Keratinocyte (primary cell): ENCODE data around the gene RET. TPM values are rescaled to one million over a fixed set of nuclear protein-coding genes. Genes with fewer than 3 reads are reported as not detected.
A peak's percentile ranks its signal among the peaks of the same experiment; 100 is the strongest.

Experiments
- DNase-seq: peaks from one replicate; pipeline ENCODE4 v3.0.0-alpha.2; 2011; ENCODE audit warnings: low read depth, missing footprints, low spot score
- FAIRE-seq: peaks from 2 replicates; lab custom pipeline; 2011; peaks lifted over from hg19 to GRCh38; lab: Jason Lieb, UNC
- H2AFZ ChIP-seq: 2 replicates; pipeline ENCODE4 v1.6.0; 2012; ENCODE audit warnings: low read length, control low read depth, inconsistent platforms; ENCODE audit not compliant: control insufficient read depth
- H3K27ac ChIP-seq: 2 replicates; pipeline ENCODE4 v1.5.1; 2011; ENCODE audit warnings: low read length; ENCODE audit not compliant: control insufficient read depth, insufficient read depth
- H3K27me3 ChIP-seq: 3 replicates; pipeline ENCODE4 v1.6.0; 2011; ENCODE audit warnings: low read length; ENCODE audit not compliant: control insufficient read depth, insufficient read depth; ENCODE audit errors: extremely low read depth
- H3K36me3 ChIP-seq, 2 experiments: 2 replicates in 1 of 2; 3 replicates in 1 of 2; pipeline ENCODE4 v1.5.1; 2011; ENCODE audit warnings: low read length in 2 of 2, mild to moderate bottlenecking in 1 of 2; ENCODE audit not compliant: control insufficient read depth in 2 of 2, insufficient read depth in 2 of 2; ENCODE audit errors: extremely low read depth in 1 of 2
- H3K4me1 ChIP-seq: 3 replicates; pipeline ENCODE4 v1.5.1; 2011; ENCODE audit warnings: low read length; ENCODE audit not compliant: control insufficient read depth, insufficient read depth; ENCODE audit errors: extremely low read depth
- H3K4me2 ChIP-seq: 3 replicates; pipeline ENCODE4 v1.6.0; 2011; ENCODE audit warnings: low read depth, low read length; ENCODE audit not compliant: control insufficient read depth, insufficient read depth; ENCODE audit errors: extremely low read depth
- H3K4me3 ChIP-seq, 3 experiments: fragments of 200-600 bp in 1 of 3; sonication (generic) in 1 of 3; 2 replicates in 2 of 3; 3 replicates in 1 of 3; pipeline ENCODE4 v1.5.1; 2011 to 2016; ENCODE audit warnings: low read length in 3 of 3, mild to moderate bottlenecking in 3 of 3, control low read depth in 2 of 3, inconsistent platforms in 1 of 3, low read depth in 1 of 3, mixed read lengths in 1 of 3, mixed run types in 1 of 3, moderate library complexity in 1 of 3; ENCODE audit not compliant: control insufficient read depth in 2 of 3, insufficient read depth in 2 of 3; ENCODE audit errors: extremely low read depth in 1 of 3
- H3K79me2 ChIP-seq: 2 replicates; pipeline ENCODE4 v1.6.0; 2012; ENCODE audit warnings: low read length; ENCODE audit not compliant: control insufficient read depth, insufficient read depth
- H3K9ac ChIP-seq: 3 replicates; pipeline ENCODE4 v1.6.0; 2011; ENCODE audit warnings: low read length; ENCODE audit not compliant: control insufficient read depth, insufficient read depth; ENCODE audit errors: extremely low read depth
- H3K9me1 ChIP-seq: 3 replicates; pipeline ENCODE4 v1.6.0; 2011; ENCODE audit warnings: low read length; ENCODE audit not compliant: control insufficient read depth, insufficient read depth; ENCODE audit errors: extremely low read depth
- H3K9me3 ChIP-seq: 2 replicates; pipeline ENCODE4 v1.5.1; 2012; ENCODE audit warnings: low read depth, low read length; ENCODE audit not compliant: control insufficient read depth
- H4K20me1 ChIP-seq: 3 replicates; pipeline ENCODE4 v1.6.0; 2011; ENCODE audit warnings: low read length; ENCODE audit not compliant: control insufficient read depth, insufficient read depth; ENCODE audit errors: extremely low read depth
- EZH2 ChIP-seq: IDR thresholded peaks from one replicate; pipeline ENCODE4 v1.6.1; 2012; ENCODE audit warnings: inconsistent platforms, mild to moderate bottlenecking, low read length, moderate library complexity
- dilution Hi-C: fragments of 300-500 bp; cut with MboI; formaldehyde crosslinking; loops from one replicate; pipeline ENCODE4 v1.7.0; 2020; ENCODE audit warnings: low sequenced_read_pairs; ENCODE audit not compliant: extremely low pct_ligation_motif_present
- polyA plus RNA-seq, 5 experiments: library from polyadenylated mRNA; depleted of rRNA in 3 of 5; stranded (reverse) in 3 of 5; stranded (forward) in 1 of 5; unstranded in 1 of 5; fragments of >200 nt; gene quantifications; 1 replicate in 1 of 5; 2 replicates in 3 of 5; 3 replicates in 1 of 5; pipeline versions ENCODE4 v1.2.1 to v1.2.3, GENCODE V29; 2011 to 2012; ENCODE audit warnings: missing spikeins in 2 of 5, low read depth in 1 of 5, low replicate concordance in 1 of 5
- TF ChIP-seq, protein P1 (sequence below), 3 experiments: IDR thresholded peaks in 1 of 3; conservative IDR thresholded peaks in 1 of 3; optimal IDR thresholded peaks in 1 of 3; 2 replicates in 2 of 3; 3 replicates in 1 of 3; pipeline versions ENCODE3 to v1.5.1; 2011; ENCODE audit warnings: low read length in 3 of 3, mild to moderate bottlenecking in 3 of 3, moderate library complexity in 2 of 3, control low read depth in 1 of 3, inconsistent platforms in 1 of 3; ENCODE audit not compliant: insufficient read depth in 2 of 3; ENCODE audit errors: extremely low read depth in 1 of 3

The RET gene
- polyA plus RNA-seq, 1 donor (not counting 4 experiments of a cell fraction or from before 2014, with no cell fraction given) = 0.21 TPM

GRCh38 chr10:43138757-43139241, 61.9 kb downstream of the RET start:
- Histone ChIP-seq H3K36me3 (no peaks in the 10 kb centered on the region), H3K27ac (peak overlapping the region; percentile 72), H3K9me1 (no peaks in the 10 kb centered on the region), H3K27me3 (no peaks in the 10 kb centered on the region), H2AFZ (peak overlapping the region; percentile 68), H3K9me3 (no peaks in the 10 kb centered on the region), H4K20me1 (no peaks in the 10 kb centered on the region), H3K4me1 (peaks cover 13% of the 10 kb centered on the region), H3K9ac (peak overlapping the region; percentile 83), H3K4me2 (peak overlapping the region; percentile 91), H3K4me3 (peak overlapping the region; percentile 81 to 83 (median 81)), H3K79me2 (peaks cover 51% of the 10 kb centered on the region)
- TF ChIP-seq, protein P1, sequence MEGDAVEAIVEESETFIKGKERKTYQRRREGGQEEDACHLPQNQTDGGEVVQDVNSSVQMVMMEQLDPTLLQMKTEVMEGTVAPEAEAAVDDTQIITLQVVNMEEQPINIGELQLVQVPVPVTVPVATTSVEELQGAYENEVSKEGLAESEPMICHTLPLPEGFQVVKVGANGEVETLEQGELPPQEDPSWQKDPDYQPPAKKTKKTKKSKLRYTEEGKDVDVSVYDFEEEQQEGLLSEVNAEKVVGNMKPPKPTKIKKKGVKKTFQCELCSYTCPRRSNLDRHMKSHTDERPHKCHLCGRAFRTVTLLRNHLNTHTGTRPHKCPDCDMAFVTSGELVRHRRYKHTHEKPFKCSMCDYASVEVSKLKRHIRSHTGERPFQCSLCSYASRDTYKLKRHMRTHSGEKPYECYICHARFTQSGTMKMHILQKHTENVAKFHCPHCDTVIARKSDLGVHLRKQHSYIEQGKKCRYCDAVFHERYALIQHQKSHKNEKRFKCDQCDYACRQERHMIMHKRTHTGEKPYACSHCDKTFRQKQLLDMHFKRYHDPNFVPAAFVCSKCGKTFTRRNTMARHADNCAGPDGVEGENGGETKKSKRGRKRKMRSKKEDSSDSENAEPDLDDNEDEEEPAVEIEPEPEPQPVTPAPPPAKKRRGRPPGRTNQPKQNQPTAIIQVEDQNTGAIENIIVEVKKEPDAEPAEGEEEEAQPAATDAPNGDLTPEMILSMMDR (optimal IDR thresholded peaks at IDR 0.05 in 1 of 3, IDR thresholded peaks at IDR 0.05 in 1 of 3, conservative IDR thresholded peaks at IDR 0.05 in 1 of 3; ENCODE audit: extremely low read depth in 1 of 3, insufficient read depth in 2 of 3, low read length in 3 of 3) = no peak
- no peak for DNase-seq
- dilution Hi-C loops = no loop called here
- FAIRE-seq = peak; percentile 72

GRCh38 chr10:43141421-43141820, 64.6 kb downstream of the RET start:
- H3K9ac ChIP-seq = no peak overlapping the region
- H4K20me1 ChIP-seq = no peaks in the 10 kb centered on the region
- FAIRE-seq (no peak), DNase-seq (no peak)
- peaks cover 76% of the 10 kb centered on the region for H3K79me2 ChIP-seq
- H2AFZ ChIP-seq = no peak overlapping the region
- H3K36me3 ChIP-seq = no peaks in the 10 kb centered on the region
- H3K9me3 ChIP-seq = no peaks in the 10 kb centered on the region
- TF ChIP-seq, protein P1 (optimal IDR thresholded peaks at IDR 0.05 in 1 of 3, IDR thresholded peaks at IDR 0.05 in 1 of 3, conservative IDR thresholded peaks at IDR 0.05 in 1 of 3; ENCODE audit: extremely low read depth in 1 of 3, insufficient read depth in 2 of 3, low read length in 3 of 3) = no peak
- no peak for TF ChIP-seq EZH2
- H3K4me3 ChIP-seq = no peak overlapping the region
- H3K4me2 ChIP-seq = no peak overlapping the region
- no peak overlapping the region for H3K27ac ChIP-seq
- H3K27me3 ChIP-seq = no peaks in the 10 kb centered on the region
- peaks cover 13% of the 10 kb centered on the region for H3K4me1 ChIP-seq
- dilution Hi-C loops = no loop called here
- no peaks in the 10 kb centered on the region for H3K9me1 ChIP-seq
